Pancreas (tissue), 10 donors: Measurements from ENCODE around the gene FADS6. TPM values are rescaled to one million over a fixed set of nuclear protein-coding genes. Genes with fewer than 3 reads are reported as not detected.

ENCODE experiments used
- ATAC-seq, 4 donors: fragments of 200-7000 bp; cut with Tn5 transposase; one replicate each; pipeline versions ENCODE4 v1.8.0 to v1.9.1; 2020; ENCODE audit warnings: mild to moderate bottlenecking in 4 of 4, moderate library complexity in 4 of 4
- DNase-seq, 6 donors: peaks; one replicate each; pipeline ENCODE4 v3.0.0-alpha.2; 2020
- FAIRE-seq: peaks from 2 replicates; lab custom pipeline; 2012; peaks lifted over from hg19 to GRCh38; lab: Jason Lieb, UNC
- H3K27ac ChIP-seq, 4 donors: fragments of 200-600 bp; sonication (generic); 1 replicate in 3 of 4; 2 replicates in 1 of 4; pipeline versions ENCODE4 v1.5.0 to v1.8.0; 2020
- H3K27me3 ChIP-seq, 4 donors: fragments of 200-600 bp; one replicate each; pipeline ENCODE4 v1.8.0; 2021
- H3K36me3 ChIP-seq, 3 donors: fragments of 200-600 bp; sonication (generic) in 1 of 3; one replicate each; pipeline versions ENCODE4 v1.5.0 to v1.8.0; 2020 to 2021
- H3K4me1 ChIP-seq, 3 donors: fragments of 200-600 bp; one replicate each; pipeline ENCODE4 v1.8.0; 2021
- H3K4me3 ChIP-seq, 4 donors: fragments of 200-600 bp; sonication (generic) in 2 of 4; one replicate each; pipeline versions ENCODE4 v1.5.0 to v1.8.0; 2020 to 2021
- H3K9me3 ChIP-seq, 4 donors: fragments of 200-600 bp; one replicate each; pipeline ENCODE4 v1.8.0; 2021
- CTCF ChIP-seq, 4 donors: fragments of 200-600 bp; sonication (generic) in 3 of 4; IDR thresholded peaks; one replicate each; pipeline versions ENCODE4 v1.5.0 to v1.8.0; 2021; ENCODE audit warnings: antibody characterized with exemption in 4 of 4
- WGBS, 2 donors: extraction: QIAGEN DNeasy Blood & Tissue Kit; methylation state at CpG; one replicate each; pipeline ENCODE4 v1.1.7; 2013; 5-methylcytosine and 5-hydroxymethylcytosine counted together
- intact Hi-C, 3 donors: fragments of 100-400 bp; cut with DNase I; formaldehyde crosslinking; loops; one replicate each; pipeline versions ENCODE4 v1.11.1 to v1.14.2; 2022
- polyA plus RNA-seq, 2 donors: library from polyadenylated mRNA; stranded (reverse); fragments of 200-250 nt; gene quantifications; one replicate each; pipeline ENCODE4 v1.2.3, GENCODE V29; 2013
- total RNA-seq, 6 donors: library from RNA; stranded (reverse); fragmentation: NEBNext Ultra II Directional in 4 of 6; extraction: Animal tissue kit (Norgen Biotek cat#: 25700) in 4 of 6; gene quantifications; one replicate each; pipeline versions ENCODE4 v1.2.1 to v1.2.4, GENCODE V29; 2021 to 2023
- donor health status: healthy with polysubstance abuse.
- donor health status: DM: no; HTN: no; CAD: no; lungs with moderate emphysema.
- donor health status: DM: no; HTN: no; CAD: no.
- donor health status: control.
- donor health status: control.
- donor health status: Bipolar disorder and iron deficiency.
- donor health status: DM: yes; HTN: yes; CAD: no.
- donor health status: DM: no; HTN: no; CAD: no.
- donor health status: DM: no; HTN: no; CAD: no.
- donor health status: DM: yes; HTN: yes; CAD: no.

FADS6 gene
- total and polyA plus RNA-seq, 8 donors, result 0.07 to 0.16 TPM; not detected in 6

GRCh38 chr17:74873874-74874614 is 19.4 kb downstream of the FADS6 start:
- TF ChIP-seq CTCF (IDR thresholded peaks at IDR 0.05), result no peak
- Histone ChIP-seq H3K4me1 (peaks cover 6 to 26% (median 16%) of the 10 kb centered on the region in 3 donors), H3K9me3 (no peaks in the 10 kb centered on the region), H3K27ac (peak overlapping the region; percentile 51 to 90 (median 80)), H3K4me3 (peak overlapping the region; percentile 27 to 69 (median 44)), H3K27me3 (no peaks in the 10 kb centered on the region), H3K36me3 (no peaks in the 10 kb centered on the region)
- 53 to 56% methylated on average over 6 of the region's 6 CpGs for WGBS, 2 donors
- FAIRE-seq (no peak), ATAC-seq (no peak), DNase-seq (peak in 1 of 6 donors; percentile 29)
- intact Hi-C loops, result no loop called here

DNA sequence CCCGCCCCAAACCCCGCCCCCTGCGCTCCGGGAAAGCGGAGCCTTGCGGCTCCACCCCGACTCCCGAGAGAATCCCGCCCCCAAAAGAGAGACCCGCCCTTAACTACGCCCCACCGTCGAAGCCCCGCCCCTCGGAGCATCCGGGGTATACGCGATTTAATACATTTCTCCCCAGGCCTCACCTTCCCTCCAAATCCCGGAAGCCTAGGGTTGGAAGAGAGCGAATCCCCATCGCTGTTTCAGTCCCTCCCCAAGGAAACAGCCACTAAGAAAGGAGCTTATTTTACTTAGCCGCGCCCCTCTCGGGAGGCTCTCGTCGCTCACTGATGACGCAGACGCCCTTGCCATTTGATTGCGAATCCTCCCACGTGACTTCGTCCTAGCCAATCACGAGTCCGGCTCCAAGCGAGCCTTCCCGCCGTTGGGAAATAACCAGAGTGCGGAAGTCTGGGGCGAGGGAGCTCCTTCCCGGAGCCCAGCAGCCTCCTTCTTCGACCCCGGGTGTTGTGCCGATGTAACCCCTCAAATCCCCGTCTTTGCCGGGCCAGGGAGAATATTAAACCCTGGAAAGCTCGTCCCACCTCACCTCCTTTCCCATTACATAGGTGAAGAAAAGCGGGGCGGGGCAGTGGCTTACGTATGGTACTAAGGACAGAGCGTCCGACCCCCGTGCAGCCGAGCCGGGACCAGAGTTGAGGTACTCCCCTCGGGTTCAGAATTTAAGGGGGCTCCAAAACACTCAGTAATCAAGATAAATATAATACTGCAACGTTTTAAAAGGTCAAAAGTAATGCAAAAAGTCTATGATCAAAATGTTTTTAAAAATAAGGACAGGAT is 20.2 kb downstream of the FADS6 start:
- peak; percentile 99 to 100 (median 100) for DNase-seq
- peak overlapping the region; percentile 27 to 69 (median 44) for H3K4me3 ChIP-seq
- intact Hi-C loops, result no loop called here
- FAIRE-seq, result peak; percentile 91
- no peaks in the 10 kb centered on the region for H3K27me3 ChIP-seq
- peak overlapping the region; percentile 51 to 90 (median 80) for H3K27ac ChIP-seq
- 0 to 1% methylated on average over 54 to 55 of the region's 55 CpGs for WGBS, 2 donors
- peak; percentile 86 to 95 (median 90) for ATAC-seq
- TF ChIP-seq CTCF (IDR thresholded peaks at IDR 0.05), result no peak
- no peaks in the 10 kb centered on the region for H3K9me3 ChIP-seq
- no peaks in the 10 kb centered on the region for H3K36me3 ChIP-seq
- peaks cover 6 to 26% (median 16%) of the 10 kb centered on the region in 3 donors for H3K4me1 ChIP-seq

DNA sequence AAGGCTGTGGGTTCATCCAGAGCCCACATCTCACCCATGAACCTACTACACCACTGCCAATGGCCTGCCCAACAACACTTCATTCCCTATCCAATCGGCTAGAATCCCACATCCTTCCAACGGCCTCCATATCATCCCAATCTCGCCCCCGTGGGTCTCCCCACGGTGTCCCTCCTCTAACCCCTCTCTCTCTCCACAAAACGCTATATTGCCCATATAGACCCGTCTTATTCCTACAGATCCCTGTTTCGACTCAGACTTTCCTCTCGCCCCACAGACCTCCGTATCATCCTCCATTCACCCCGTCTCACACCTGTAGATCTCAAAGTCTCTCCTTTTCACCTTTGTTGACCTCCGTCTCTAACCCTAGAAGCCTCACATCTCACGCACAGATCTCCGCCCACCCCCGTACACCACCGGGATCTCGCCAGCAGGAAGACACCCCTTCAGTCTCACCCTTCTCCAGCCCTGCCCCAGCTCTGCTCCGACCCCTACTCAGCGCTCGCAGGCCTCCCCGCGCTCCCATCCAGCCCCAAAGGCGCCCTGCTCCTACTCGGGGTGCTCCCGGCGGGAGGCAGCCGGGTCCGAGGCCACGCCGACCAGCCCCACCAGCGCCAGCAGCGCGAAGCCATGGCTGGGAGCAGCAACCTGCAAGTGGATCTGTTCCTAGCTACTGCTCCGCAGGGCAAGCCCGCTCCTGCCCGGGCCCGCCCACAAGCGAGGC is 21.0 kb downstream of the FADS6 start, which contains the start of gene FDXR:
FDXR (minus strand) TSS at position 682 of the 724 bp plus-strand sequence; CDS start at position 632, 50 bp downstream.
- no peaks in the 10 kb centered on the region for H3K27me3 ChIP-seq
- WGBS, 2 donors, result 7 to 8% methylated on average over 38 of the region's 38 CpGs
- FAIRE-seq (no peak), DNase-seq (peak in 1 of 6 donors; percentile 33), ATAC-seq (peak in 2 of 4 donors; percentile 6 to 14)
- no peaks in the 10 kb centered on the region for H3K9me3 ChIP-seq
- peak within 1 kb of the TSS; percentile 50 to 69 (median 57) for H3K4me3 ChIP-seq
- intact Hi-C loops, result no loop called here
- no peak for TF ChIP-seq CTCF (IDR thresholded peaks at IDR 0.05)
- peak within 1 kb of the TSS; percentile 55 to 90 (median 80) for H3K27ac ChIP-seq
- no peaks in the 10 kb centered on the region for H3K36me3 ChIP-seq
- H3K4me1 ChIP-seq, result peaks cover 2 to 19% (median 16%) of the 10 kb centered on the region in 3 donors

GRCh38 chr17:74871356-74872076 is 21.9 kb downstream of the FADS6 start:
- no peak for TF ChIP-seq CTCF (IDR thresholded peaks at IDR 0.05)
- DNase-seq, result peak in 1 of 6 donors; percentile 39
- H3K4me3 ChIP-seq, result peak overlapping the region in 1 of 4 donors; percentile 69

More at GRCh38 chr17:74871356-74872076, 21.9 kb downstream of the FADS6 start:
- intact Hi-C loops, result no loop called here
- no peaks in the 10 kb centered on the region for H3K9me3 ChIP-seq
- H3K27ac ChIP-seq, result no peak overlapping the region
- FAIRE-seq, result no peak
- 75 to 82% methylated on average over 11 of the region's 11 CpGs for WGBS, 2 donors
- ATAC-seq, result no peak
- peaks cover 0 to 17% (median 16%) of the 10 kb centered on the region in 3 donors for H3K4me1 ChIP-seq
- H3K36me3 ChIP-seq, result no peaks in the 10 kb centered on the region
- no peaks in the 10 kb centered on the region for H3K27me3 ChIP-seq
